GM12878 (cell line): ENCODE measurements around the gene CABP7. TPM values are rescaled to one million over a fixed set of nuclear protein-coding genes. Genes with fewer than 3 reads are reported as not detected.

Experiments used
- ATAC-seq: fragments of 200-7000 bp; cut with Tn5 transposase; 3 replicates; pipeline ENCODE4 v1.9.1; 2020; ENCODE audit warnings: mild to moderate bottlenecking, moderate library complexity
- BruUV-seq: library from RNA; stranded (reverse); fragments of 400-500 nt; replicated peaks from 2 replicates; lab custom pipeline; 2021; lab: Mats Ljungman, UMichigan
- CTCF ChIA-PET: fragments of 300-600 bp; sonication (Branson Sonifier 250); formaldehyde crosslinking; extraction: SDS; loops from one replicate; lab custom pipeline; 2021; ENCODE audit warnings: inconsistent platforms; lab: Yijun Ruan, JAX
- POLR2A ChIA-PET: fragments of 350-600 bp; formaldehyde crosslinking; extraction: SDS; loops from one replicate; lab custom pipeline; 2021; ENCODE audit warnings: inconsistent platforms; lab: Charles Lee
- RAD21 ChIA-PET: fragments of 300-600 bp; sonication (Branson Sonifier 250); formaldehyde crosslinking; loops from one replicate; lab custom pipeline; 2023; ENCODE audit warnings: antibody characterized with exemption; ENCODE audit not compliant: unreplicated experiment; lab: Charles Lee
- SMC1A ChIA-PET: fragments of 300-600 bp; sonication (Branson Sonifier 250); formaldehyde crosslinking; loops from one replicate; lab custom pipeline; 2023; ENCODE audit not compliant: unreplicated experiment, uncharacterized antibody; lab: Charles Lee
- DNase-seq: peaks from one replicate; pipeline ENCODE4 v3.0.0-alpha.2; 2011; ENCODE audit warnings: low read depth, low spot score
- FAIRE-seq: peaks from 3 replicates; lab custom pipeline; 2011; peaks lifted over from hg19 to GRCh38; lab: Jason Lieb, UNC
- H2AFZ ChIP-seq: 2 replicates; pipeline ENCODE4 v1.6.0; 2011; ENCODE audit warnings: low read depth, low read length, control low read depth; ENCODE audit not compliant: control insufficient read depth
- H3K27ac ChIP-seq: 2 replicates; pipeline ENCODE4 v1.5.1; 2011; ENCODE audit warnings: control low read depth; ENCODE audit not compliant: control insufficient read depth, insufficient read depth
- H3K27me3 ChIP-seq, 2 experiments: replicated peaks in 1 of 2; 2 replicates each; pipeline versions ENCODE4 v1.6.0 to v1.6.1; 2011; ENCODE audit warnings: low read length in 1 of 2; ENCODE audit not compliant: control insufficient read depth in 2 of 2, insufficient read depth in 2 of 2
- H3K36me3 ChIP-seq, 2 experiments: 2 replicates each; pipeline ENCODE4 v1.5.1; 2011; ENCODE audit warnings: low read length in 1 of 2; ENCODE audit not compliant: control insufficient read depth in 2 of 2, insufficient read depth in 2 of 2
- H3K4me1 ChIP-seq: 2 replicates; pipeline ENCODE4 v1.6.1; 2011; ENCODE audit warnings: mild to moderate bottlenecking, low read length, moderate library complexity, mixed read lengths; ENCODE audit not compliant: control insufficient read depth, insufficient read depth
- H3K4me2 ChIP-seq: 2 replicates; pipeline ENCODE4 v1.6.0; 2011; ENCODE audit warnings: control low read depth; ENCODE audit not compliant: control insufficient read depth, insufficient read depth
- H3K4me3 ChIP-seq: fragments of 200-600 bp; sonication (generic); 2 replicates; pipeline ENCODE4 v1.5.1; 2016
- H3K79me2 ChIP-seq: 2 replicates; pipeline ENCODE4 v1.6.0; 2011; ENCODE audit warnings: low read length; ENCODE audit not compliant: control insufficient read depth, insufficient read depth
- H3K9ac ChIP-seq: 2 replicates; pipeline ENCODE4 v1.8.0; 2011; ENCODE audit warnings: low read length, control low read depth, mixed read lengths; ENCODE audit not compliant: control insufficient read depth, insufficient read depth
- H3K9me3 ChIP-seq: replicated peaks from 3 replicates; pipeline ENCODE4 v1.5.1; 2011; ENCODE audit warnings: mild to moderate bottlenecking, low read length; ENCODE audit not compliant: control insufficient read depth, insufficient read depth
- H4K20me1 ChIP-seq: 2 replicates; pipeline ENCODE4 v1.6.0; 2011; ENCODE audit not compliant: control insufficient read depth, insufficient read depth
- BACH1 ChIP-seq: fragments of 450-650 bp; IDR thresholded peaks from 2 replicates; pipeline ENCODE4 v1.6.1; 2017; ENCODE audit warnings: mild to moderate bottlenecking, borderline replicate concordance
- BRCA1 ChIP-seq: IDR thresholded peaks from 2 replicates; pipeline ENCODE4 v1.6.1; 2011; ENCODE audit warnings: low read depth, low read length, improper control_type of control experiment
- CREM ChIP-seq: IDR thresholded peaks from 2 replicates; pipeline ENCODE4 v1.6.1; 2014; ENCODE audit warnings: antibody characterized with exemption, low read depth
- CUX1 ChIP-seq: IDR thresholded peaks from 2 replicates; pipeline ENCODE4 v1.6.1; 2012; ENCODE audit warnings: improper control_type of control experiment, low read depth, low read length; ENCODE audit not compliant: insufficient replicate concordance
- ESRRA ChIP-seq: IDR thresholded peaks from 2 replicates; pipeline ENCODE4 v1.6.1; 2012; ENCODE audit warnings: mild to moderate bottlenecking, low read length, improper control_type of control experiment
- POLR2AphosphoS5 ChIP-seq: IDR thresholded peaks from 2 replicates; pipeline ENCODE4 v1.6.1; 2011; ENCODE audit warnings: mild to moderate bottlenecking, low read length, inconsistent platforms
- WGBS: methylation state at CpG from one replicate; pipeline ENCODE4 v1.1.6; 2016; ENCODE audit warnings: low lambda C conversion rate; ENCODE audit not compliant: insufficient replicate concordance, insufficient coverage; ENCODE audit errors: missing lambda C conversion rate; 5-methylcytosine and 5-hydroxymethylcytosine counted together
- in situ Hi-C: fragments of 300-500 bp; cut with MboI; formaldehyde crosslinking; loops from 9 replicates; pipeline ENCODE4 v1.14.3; 2018; ENCODE audit warnings: mixed read lengths
- intact Hi-C: fragments of 100-400 bp; cut with micrococcal nuclease; formaldehyde crosslinking; loops from one replicate; pipeline ENCODE4 v1.14.2; 2022; ENCODE audit not compliant: unreplicated experiment
- polyA plus RNA-seq, 11 experiments: library from polyadenylated mRNA; depleted of rRNA in 4 of 11; unstranded in 6 of 11; stranded (reverse) in 5 of 11; fragments of >200 nt; fragmentation: Nextera tagmentation in 4 of 11; fragmentation: Illumina TruSeq in 1 of 11; extraction: Ambion mirVana in 4 of 11; extraction: Trizol in 1 of 11; gene quantifications; 1 replicate in 1 of 11; 2 replicates in 10 of 11; pipeline versions ENCODE4 v1.2.1 to v1.2.3, GENCODE V29; 2011 to 2016; ENCODE audit warnings: inconsistent platforms in 2 of 11, missing spikeins in 2 of 11, low read depth in 1 of 11
- total RNA-seq, 4 experiments: library from RNA; depleted of rRNA in 3 of 4; stranded (reverse); fragments of >200 nt in 3 of 4; fragmentation: Illumina TruSeq in 1 of 4; extraction: Trizol in 1 of 4; gene quantifications; 2 replicates each; pipeline versions ENCODE4 v1.2.1 to v1.2.3, GENCODE V29; 2013 to 2021

Gene CABP7
- total and polyA plus RNA-seq, 10 of the 15 experiments (the other 5 are each of a cell fraction or from before 2014, with no cell fraction given) = 0.02 to 0.18 (median 0.05) TPM; not detected in 5

- CTCF ChIA-PET = no interaction called here
- H3K27ac ChIP-seq = no peak overlapping the region
- TF ChIP-seq CREM = no peak
- no peak for TF ChIP-seq ESRRA
- no peak for TF ChIP-seq BACH1
- no peak for TF ChIP-seq BRCA1
- TF ChIP-seq POLR2AphosphoS5 = no peak
- TF ChIP-seq CUX1 = no peak
- H4K20me1 ChIP-seq = no peaks in the 10 kb centered on the region
- H3K4me1 ChIP-seq = peaks cover 3% of the 10 kb centered on the region; the same call in 1 of the 2 replicates
- no peak for FAIRE-seq
- in situ Hi-C loops = no loop called here
- H3K36me3 ChIP-seq = no peaks in the 10 kb centered on the region; a peak in 1 of 4 replicates
- H2AFZ ChIP-seq = no peak overlapping the region
- no peak overlapping the region for H3K4me2 ChIP-seq
- 73% methylated on average over 8 of the region's 8 CpGs for WGBS
- ATAC-seq = no peak
- RAD21 ChIA-PET = interaction anchor here (1.4 kb wide), 1 partner anchor 271 kb away, joined by 3 read pairs; no protein-coding TSS in a partner anchor
- no TSS peak for BruUV-seq
- DNase-seq = no peak
- H3K27me3 ChIP-seq = no peaks in the 10 kb centered on the region
- no peaks in the 10 kb centered on the region for H3K79me2 ChIP-seq
- no peak overlapping the region for H3K9ac ChIP-seq
- no peaks in the 10 kb centered on the region for H3K9me3 ChIP-seq
- POLR2A ChIA-PET = interaction anchor here (0.5 kb wide), 1 partner anchor 219 kb away, joined by 4 read pairs; no protein-coding TSS in a partner anchor
- no peak overlapping the region for H3K4me3 ChIP-seq
- SMC1A ChIA-PET = no interaction called here
- intact Hi-C loops = no loop called here
These were observed 14.6 kb downstream of the CABP7 start for GRCh38 chr22:29734406-29734805.
